Embryonic facial prominence (tissue), 1 donor: ENCODE measurements around the gene TNFSF10.
"Not testable (repeated sequence)": the region's sequence is repeated elsewhere in the genome, so short reads cannot be mapped to it uniquely, and the experiment has no call there.

Source experiments
- DNase-seq: peaks from one replicate; pipeline ENCODE4 v3.0.0-alpha.2; 2016; ENCODE audit errors: extremely low spot score

The TNFSF10 gene

DNA sequence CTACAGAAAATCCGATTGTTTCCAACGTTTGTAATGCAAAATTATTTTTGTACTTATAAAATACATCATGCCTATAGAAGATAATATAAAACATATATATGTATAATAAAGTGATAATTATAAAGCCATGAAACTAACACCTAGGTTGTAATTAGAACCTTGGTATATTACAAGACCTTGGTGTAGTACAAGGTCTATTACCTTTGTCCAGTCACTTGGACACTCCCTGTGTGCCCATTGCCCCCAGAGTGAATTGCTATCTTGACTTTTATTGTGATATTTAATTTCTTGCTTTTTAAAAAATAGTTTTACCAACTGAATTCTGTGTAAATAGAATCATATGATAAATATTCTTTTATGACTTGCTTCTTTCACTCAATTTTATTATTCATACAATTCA is 20.7 kb upstream of the TNFSF10 start:
- no peak for DNase-seq

DNA sequence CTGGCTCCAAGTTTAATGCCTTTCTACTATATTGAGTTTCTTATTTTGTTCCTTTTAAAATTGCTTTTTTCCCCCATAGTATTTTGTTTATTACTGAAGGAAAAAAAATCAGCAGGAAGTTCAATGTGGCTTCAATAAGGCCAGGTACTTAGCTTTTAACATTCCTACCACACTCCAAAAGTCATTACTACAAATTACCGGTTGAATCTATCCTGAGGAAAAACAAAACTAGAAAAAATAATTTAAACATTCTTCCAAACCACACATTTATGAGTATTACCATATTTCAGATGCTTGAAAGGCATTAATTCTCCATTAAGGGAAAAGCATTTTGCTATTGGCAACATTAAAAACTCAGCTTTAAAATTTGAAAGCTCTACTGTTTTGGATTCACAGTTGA is 20.2 kb upstream of the TNFSF10 start:
- no peak for DNase-seq

GRCh38 chr3:172542999-172543398 is 19.8 kb upstream of the TNFSF10 start:
- DNase-seq = no peak

- DNase-seq = no peak
Observed at GRCh38 chr3:172541945-172542488, 18.8 kb upstream of the TNFSF10 start.

DNA sequence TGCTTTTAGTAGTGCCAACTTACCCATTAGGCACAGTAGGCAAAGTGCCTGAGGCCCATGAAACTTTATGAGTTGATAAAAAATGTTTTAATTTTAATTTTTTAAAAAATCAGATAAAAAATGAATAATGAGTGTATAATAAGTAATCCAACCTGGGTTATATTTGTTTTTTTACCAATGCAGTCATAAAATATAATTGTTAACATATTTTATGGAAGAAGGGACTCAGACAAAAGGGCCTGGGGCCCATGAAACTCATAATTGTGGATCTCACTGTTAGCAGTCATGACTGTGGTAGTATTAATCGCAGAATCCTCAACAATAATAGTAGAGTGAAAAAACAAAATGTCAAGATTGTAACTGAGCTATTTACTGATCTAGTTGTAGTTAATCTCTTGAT is 16.8 kb upstream of the TNFSF10 start:
- no peak for DNase-seq

- DNase-seq = no peak
Observed at GRCh38 chr3:172539273-172539672, 16.0 kb upstream of the TNFSF10 start.

DNA sequence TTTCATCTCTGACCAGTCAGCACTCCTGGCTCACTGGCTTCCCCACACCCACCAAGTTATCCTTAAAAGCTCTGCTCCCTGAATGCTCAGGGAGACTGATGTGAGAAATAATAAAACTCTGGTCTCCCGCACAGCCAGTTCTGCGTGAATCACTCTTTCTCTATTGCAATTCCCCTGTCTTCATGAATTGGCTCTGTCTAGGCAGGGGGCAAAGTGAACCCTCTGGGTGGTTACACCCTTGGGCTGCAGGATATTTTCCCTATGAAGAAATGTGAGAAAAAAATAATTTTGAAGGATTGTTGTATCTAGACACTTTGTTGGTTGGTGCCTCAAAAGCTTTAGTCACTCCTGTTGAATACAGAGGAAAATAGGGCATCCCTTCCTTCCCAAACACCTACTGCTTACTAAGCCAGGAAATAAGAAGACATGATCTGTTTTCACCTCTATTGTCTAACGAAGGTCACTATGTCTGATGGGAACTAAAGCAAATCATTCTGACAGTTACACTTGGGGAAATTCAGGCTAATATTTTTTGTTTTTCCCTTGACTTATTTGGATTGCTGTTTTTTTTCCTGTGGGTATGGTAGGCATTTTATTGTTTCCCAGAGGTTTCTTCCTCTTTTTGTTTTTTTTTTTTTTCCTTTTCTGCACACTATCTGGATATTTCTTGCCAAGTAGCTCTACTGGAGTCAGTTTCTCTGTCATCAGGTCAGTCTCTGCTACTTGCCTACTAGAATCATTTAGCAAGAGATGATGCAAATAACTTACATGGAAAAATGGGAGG is 15.3 kb upstream of the TNFSF10 start:
- no peak for DNase-seq

GRCh38 chr3:172537507-172538158 is 14.4 kb upstream of the TNFSF10 start:
- DNase-seq = no peak

DNA sequence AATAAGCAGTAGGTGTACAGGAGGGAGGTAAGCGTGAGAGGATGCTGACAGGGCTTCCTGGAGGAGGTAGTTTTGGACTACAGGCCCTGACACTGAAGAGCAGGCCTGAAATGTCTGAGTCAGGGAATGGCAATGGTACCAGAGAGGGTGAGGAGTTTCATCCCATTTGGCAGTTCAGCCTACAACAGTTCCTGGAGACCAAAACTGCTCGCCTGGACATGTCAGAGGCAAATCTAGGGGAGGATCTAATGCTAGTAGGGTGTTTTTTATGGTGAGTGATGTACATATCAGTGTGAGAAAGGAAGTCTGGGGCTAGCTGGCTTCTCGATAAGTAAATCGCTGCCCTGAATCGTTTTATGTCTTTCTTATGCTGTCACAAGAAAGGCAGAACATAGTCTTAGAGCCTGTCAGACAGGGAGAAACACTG is 13.8 kb upstream of the TNFSF10 start:
- no peak for DNase-seq

DNA sequence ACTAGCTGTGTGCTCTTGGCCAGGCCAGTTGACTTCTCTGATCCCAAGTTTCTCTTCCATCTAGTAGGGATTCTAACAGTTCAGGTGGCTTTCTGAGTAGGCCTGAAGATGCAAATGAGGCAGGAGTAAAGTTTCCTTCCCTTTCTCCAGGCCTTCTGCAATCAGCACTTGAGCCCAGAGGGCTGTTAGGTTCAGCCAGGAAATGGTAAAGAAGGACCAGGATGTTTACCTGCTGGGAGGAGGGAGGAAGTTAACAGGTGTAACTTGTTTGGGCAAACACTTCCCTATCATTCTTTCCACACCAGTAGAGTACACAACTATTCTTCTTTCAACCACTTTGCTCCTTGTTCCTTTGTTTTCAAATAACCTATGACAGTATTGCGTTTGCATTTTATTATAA is 13.3 kb upstream of the TNFSF10 start:
- no peak for DNase-seq

GRCh38 chr3:172530566-172530965 is 7.3 kb upstream of the TNFSF10 start:
- no peak for DNase-seq

GRCh38 chr3:172530101-172530561 is 6.9 kb upstream of the TNFSF10 start:
- no peak for DNase-seq

DNA sequence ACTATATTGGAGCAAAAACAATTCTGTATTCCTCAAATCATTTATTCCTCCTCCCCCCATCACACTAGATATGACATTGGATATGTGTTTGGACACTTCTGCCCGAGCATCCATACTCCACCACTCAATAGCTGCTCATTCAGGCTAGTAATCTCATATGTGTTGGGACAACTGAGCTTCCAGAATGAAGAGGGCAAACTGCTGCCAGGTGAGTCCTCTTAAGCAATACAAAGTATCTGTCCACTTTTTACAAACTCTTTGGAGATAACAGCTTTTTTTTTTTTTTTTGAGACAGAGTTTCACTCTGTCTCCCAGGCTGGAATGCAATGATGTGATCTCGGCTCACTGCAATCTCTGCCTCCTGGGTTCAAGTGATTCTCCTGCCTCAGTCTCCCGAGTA is 5.4 kb upstream of the TNFSF10 start:
- DNase-seq = no peak

DNA sequence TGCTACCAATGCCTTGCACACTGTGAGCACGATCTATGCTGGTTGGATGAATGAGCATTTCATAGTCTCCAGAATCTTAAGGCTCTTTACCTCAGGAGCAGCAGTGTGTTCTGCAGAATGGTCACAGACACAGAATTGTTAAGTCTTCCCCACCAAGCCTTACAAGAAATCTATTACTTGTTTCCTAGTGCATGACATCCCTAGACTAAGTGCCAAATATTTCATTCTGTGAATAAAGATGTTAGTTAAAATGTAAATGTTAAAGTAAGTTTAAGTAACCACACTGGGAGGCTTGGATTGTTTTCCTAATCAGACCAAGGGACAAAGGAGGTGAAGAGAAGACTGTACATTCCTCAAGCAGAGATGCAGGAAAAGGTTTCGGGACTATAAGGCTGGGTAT is 4.1 kb upstream of the TNFSF10 start:
- no peak for DNase-seq

DNA sequence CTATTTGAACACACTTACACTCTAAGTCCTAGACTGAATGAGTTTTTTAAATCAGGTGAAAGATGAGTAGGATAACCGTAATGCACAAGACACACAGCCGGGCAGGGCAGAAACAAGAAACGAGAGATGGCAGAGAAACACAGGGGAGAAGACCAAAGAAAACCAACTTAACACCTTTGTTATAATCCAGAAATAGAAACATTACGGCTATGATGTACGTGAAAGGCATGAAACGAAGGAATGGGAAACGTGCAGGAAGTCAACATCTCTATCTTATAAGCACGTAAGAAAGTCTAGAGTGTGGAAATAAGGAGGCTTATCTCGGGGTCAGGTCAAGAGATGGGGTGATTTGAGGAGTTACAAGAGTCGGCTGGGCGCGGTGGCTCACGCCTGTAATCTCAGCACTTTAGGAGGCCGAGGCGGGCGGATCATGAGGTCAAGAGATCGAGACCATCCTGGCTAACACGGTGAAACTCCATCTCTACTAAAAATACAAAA is 1.9 kb upstream of the TNFSF10 start:
- no peak for DNase-seq

DNA sequence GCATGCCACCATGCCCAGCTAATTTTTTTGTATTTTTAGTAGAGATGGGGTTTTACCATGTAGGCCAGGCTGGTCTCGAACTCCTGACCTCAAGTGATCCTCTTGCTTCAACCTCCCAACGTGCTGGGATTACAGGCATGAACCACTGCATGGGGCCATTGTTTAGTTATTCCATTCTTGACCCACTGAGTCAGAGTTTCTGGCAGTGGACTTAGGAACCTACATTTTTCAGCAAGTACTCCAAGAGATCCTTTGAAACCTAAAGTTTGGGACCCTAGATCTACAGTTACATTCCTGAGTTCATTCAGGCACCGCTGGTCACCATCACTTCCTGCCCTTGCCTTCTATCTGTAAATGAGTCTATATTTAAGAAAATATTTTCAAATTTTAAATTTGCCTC is 1.4 kb upstream of the TNFSF10 start:
- no peak for DNase-seq

DNA sequence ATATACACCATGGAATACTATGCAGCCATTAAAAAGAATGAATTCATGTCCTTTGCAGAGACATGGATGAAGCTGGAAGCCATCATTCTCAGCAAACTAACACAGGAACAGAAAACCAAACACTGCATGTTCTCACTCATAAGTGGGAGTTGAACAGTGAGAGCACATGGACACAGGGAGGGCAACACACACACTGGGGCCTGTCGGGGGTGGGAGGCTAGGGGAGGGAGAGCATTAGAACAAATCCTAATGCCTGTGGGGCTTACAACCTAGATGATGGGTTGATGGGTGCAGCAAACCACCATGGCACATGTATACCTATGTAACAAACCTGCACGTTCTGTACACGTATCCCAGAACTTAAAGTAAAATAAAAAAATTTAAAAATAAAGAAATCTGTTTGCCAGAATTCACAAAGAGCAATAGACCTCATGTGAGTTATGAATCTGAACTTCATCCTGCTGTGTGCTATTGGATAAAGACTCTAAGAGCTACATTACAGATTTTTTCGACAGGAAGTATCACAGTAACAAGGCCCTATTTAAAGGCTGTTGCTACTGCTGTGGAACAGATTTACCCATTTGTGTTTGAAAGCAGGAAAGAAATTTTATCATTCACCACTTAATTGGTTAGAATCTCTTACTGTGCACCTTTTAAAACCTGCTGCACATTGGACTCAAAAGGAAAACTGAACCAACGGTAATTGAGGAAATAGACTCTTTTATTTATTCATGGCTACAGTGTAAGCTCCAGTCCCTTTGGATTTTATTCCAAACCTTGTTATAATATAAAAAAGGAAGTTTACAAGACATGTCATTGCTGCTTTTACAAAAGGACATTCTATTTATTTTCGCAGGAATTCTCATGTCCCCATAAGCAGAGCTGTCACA is 1.1 kb downstream of the TNFSF10 start:
- not testable (repeated sequence) for DNase-seq

- DNase-seq = no peak
Observed at GRCh38 chr3:172520301-172520831, 2.9 kb downstream of the TNFSF10 start.

DNA sequence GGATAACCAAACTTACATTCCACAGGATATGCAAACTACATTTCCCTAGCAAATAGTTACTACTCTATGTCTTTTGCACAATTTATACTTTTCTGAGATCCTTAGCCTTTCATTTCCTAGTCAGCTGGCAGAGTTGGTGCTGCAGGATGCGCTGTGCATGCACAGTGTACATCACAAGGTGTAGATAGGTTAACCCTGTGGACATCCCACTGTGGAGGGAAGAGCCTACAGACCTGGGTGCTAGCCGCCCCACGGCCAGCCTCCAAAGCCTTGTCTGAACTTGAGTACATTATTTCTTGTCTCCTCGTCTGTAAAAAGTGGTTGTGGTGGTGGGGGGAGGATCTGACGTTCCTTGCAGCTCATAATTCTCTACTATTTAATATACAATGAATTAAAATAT is 3.5 kb downstream of the TNFSF10 start:
- DNase-seq = no peak

GRCh38 chr3:172518929-172519640 is 4.1 kb downstream of the TNFSF10 start:
- no peak for DNase-seq
